IMR-90 (cell line): ENCODE data around the gene LIMS2. TPM values are rescaled to one million over a fixed set of nuclear protein-coding genes. Genes with fewer than 3 reads are reported as not detected.

Experiments used
- ATAC-seq: fragments of 200-7000 bp; cut with Tn5 transposase; 2 replicates; pipeline ENCODE4 v1.9.1; 2020; ENCODE audit warnings: low read depth, mild to moderate bottlenecking, moderate library complexity
- BruUV-seq: library from RNA; stranded (reverse); fragments of 400-500 nt; replicated peaks from 2 replicates; lab custom pipeline; 2021; lab: Mats Ljungman, UMichigan
- CTCF ChIA-PET: fragments of 300-600 bp; formaldehyde crosslinking; extraction: SDS; loops from one replicate; lab custom pipeline; 2021; ENCODE audit warnings: antibody characterized with exemption; lab: Yijun Ruan, JAX
- POLR2A ChIA-PET: fragments of 300-600 bp; sonication (Branson Sonifier 250); formaldehyde crosslinking; loops from one replicate; lab custom pipeline; 2022; ENCODE audit warnings: antibody characterized with exemption; ENCODE audit not compliant: unreplicated experiment; lab: Charles Lee
- DNase-seq: peaks from one replicate; pipeline ENCODE4 v3.0.0; 2013
- H2AFZ ChIP-seq: replicated peaks from 2 replicates; pipeline ENCODE3; 2013; ENCODE audit warnings: low read length, mild to moderate bottlenecking; ENCODE audit not compliant: poor library complexity
- H2AK5ac ChIP-seq: 2 replicates; pipeline ENCODE4 v1.6.1; 2013; ENCODE audit warnings: low read depth, low read length, inconsistent platforms
- H2AK9ac ChIP-seq: replicated peaks from 2 replicates; pipeline ENCODE3; 2013; ENCODE audit warnings: mild to moderate bottlenecking, low read depth, low read length, moderate library complexity; ENCODE audit not compliant: poor library complexity
- H2BK120ac ChIP-seq: 2 replicates; pipeline ENCODE4 v1.6.1; 2013; ENCODE audit warnings: low read depth, low read length, inconsistent platforms
- H2BK15ac ChIP-seq: 3 replicates; pipeline ENCODE4 v1.6.1; 2013; ENCODE audit warnings: low read depth, low read length, inconsistent platforms
- H2BK20ac ChIP-seq: 2 replicates; pipeline ENCODE4 v1.6.1; 2013; ENCODE audit warnings: low read depth, mild to moderate bottlenecking, inconsistent platforms, low read length, moderate library complexity
- H2BK5ac ChIP-seq: 2 replicates; pipeline ENCODE4 v1.6.1; 2013; ENCODE audit warnings: mild to moderate bottlenecking, low read depth, low read length, inconsistent platforms; ENCODE audit not compliant: poor library complexity, severe bottlenecking
- H3K14ac ChIP-seq: replicated peaks from 2 replicates; pipeline ENCODE4 v1.6.1; 2013; ENCODE audit warnings: low read depth, low read length, inconsistent platforms
- H3K18ac ChIP-seq: 2 replicates; pipeline ENCODE4 v1.6.1; 2013; ENCODE audit warnings: low read depth, low read length, control low read depth
- H3K23ac ChIP-seq: 2 replicates; pipeline ENCODE4 v1.6.1; 2013; ENCODE audit warnings: low read depth, low read length, inconsistent platforms
- H3K27ac ChIP-seq: 2 replicates; pipeline ENCODE4 v1.5.1; 2013; ENCODE audit warnings: mild to moderate bottlenecking, control low read depth, low read length; ENCODE audit not compliant: insufficient read depth
- H3K27me3 ChIP-seq: 2 replicates; pipeline ENCODE4 v1.6.1; 2013; ENCODE audit warnings: low read length; ENCODE audit not compliant: control insufficient read depth, insufficient read depth
- H3K36me3 ChIP-seq: 2 replicates; pipeline ENCODE4 v1.6.1; 2013; ENCODE audit warnings: low read length, mixed read lengths; ENCODE audit not compliant: control insufficient read depth, insufficient read depth
- H3K4ac ChIP-seq: 2 replicates; pipeline ENCODE4 v1.6.1; 2013; ENCODE audit warnings: low read depth, low read length, inconsistent platforms
- H3K4me1 ChIP-seq: 2 replicates; pipeline ENCODE4 v1.6.1; 2013; ENCODE audit warnings: low read length, mixed read lengths; ENCODE audit not compliant: control insufficient read depth, insufficient read depth
- H3K4me2 ChIP-seq: 2 replicates; pipeline ENCODE4 v1.6.1; 2013; ENCODE audit warnings: low read depth, mild to moderate bottlenecking, control low read depth, low read length, moderate library complexity
- H3K4me3 ChIP-seq: 2 replicates; pipeline ENCODE4 v1.5.1; 2013; ENCODE audit warnings: low read depth, mild to moderate bottlenecking, control low read depth, low read length, moderate library complexity; ENCODE audit not compliant: insufficient read depth
- H3K56ac ChIP-seq: 2 replicates; pipeline ENCODE4 v1.6.1; 2013; ENCODE audit warnings: low read length, inconsistent platforms; ENCODE audit not compliant: insufficient read depth; ENCODE audit errors: extremely low read depth
- H3K79me1 ChIP-seq, 2 experiments: 2 replicates each; pipeline ENCODE4 v1.6.1; 2013; ENCODE audit warnings: low read length in 2 of 2, inconsistent platforms in 1 of 2, low read depth in 1 of 2
- H3K9ac ChIP-seq: 2 replicates; pipeline ENCODE4 v1.6.1; 2013; ENCODE audit warnings: low read depth, low read length, control low read depth
- H3K9me1 ChIP-seq: 2 replicates; pipeline ENCODE4 v1.6.1; 2013; ENCODE audit warnings: low read length, inconsistent platforms; ENCODE audit not compliant: insufficient read depth
- H3K9me3 ChIP-seq: 2 replicates; pipeline ENCODE4 v1.6.1; 2013; ENCODE audit warnings: low read length; ENCODE audit not compliant: control insufficient read depth, insufficient read depth
- H4K20me1 ChIP-seq: 2 replicates; pipeline ENCODE4 v1.6.1; 2013; ENCODE audit warnings: low read length, inconsistent platforms; ENCODE audit not compliant: insufficient read depth
- H4K5ac ChIP-seq: 2 replicates; pipeline ENCODE4 v1.6.1; 2013; ENCODE audit warnings: mild to moderate bottlenecking, low read depth, low read length, control low read depth
- H4K8ac ChIP-seq, 2 experiments: 2 replicates each; pipeline ENCODE4 v1.6.1; 2013; ENCODE audit warnings: low read depth in 2 of 2, low read length in 2 of 2, control low read depth in 1 of 2, inconsistent platforms in 1 of 2
- H4K91ac ChIP-seq: 2 replicates; pipeline ENCODE4 v1.6.1; 2013; ENCODE audit warnings: low read depth, low read length, inconsistent platforms; ENCODE audit not compliant: insufficient read depth
- CHD1 ChIP-seq: IDR thresholded peaks from 2 replicates; pipeline ENCODE4 v1.6.1; 2012; ENCODE audit warnings: low read depth, low read length, improper control_type of control experiment
- FOS ChIP-seq: fragments of 150-350 bp; IDR thresholded peaks from 2 replicates; pipeline ENCODE4 v1.6.1; 2016; ENCODE audit warnings: low read depth, low read length
- MAFK ChIP-seq: IDR thresholded peaks from 2 replicates; pipeline ENCODE4 v1.6.1; 2012; ENCODE audit warnings: low read depth, low read length, improper control_type of control experiment
- MXI1 ChIP-seq: IDR thresholded peaks from 2 replicates; pipeline ENCODE4 v1.6.1; 2012; ENCODE audit warnings: low read depth, mild to moderate bottlenecking, low read length, moderate library complexity, borderline replicate concordance
- NFE2L2 ChIP-seq: fragments of 150-350 bp; IDR thresholded peaks from 2 replicates; pipeline ENCODE4 v1.6.1; 2016; ENCODE audit warnings: low read depth, mild to moderate bottlenecking, low read length
- RAD21 ChIP-seq: IDR thresholded peaks from 2 replicates; pipeline ENCODE4 v1.6.1; 2012; ENCODE audit warnings: low read length, improper control_type of control experiment
- SMC3 ChIP-seq: fragments of 150-350 bp; IDR thresholded peaks from 2 replicates; pipeline ENCODE4 v1.6.1; 2016; ENCODE audit warnings: low read depth, mild to moderate bottlenecking, antibody characterized with exemption, low read length, moderate library complexity
- WGBS, 2 experiments: methylation state at CpG; one replicate each; pipeline versions ENCODE4 v1.1.5 to v1.1.7; 2013; ENCODE audit warnings: missing lambda C conversion rate in 2 of 2; ENCODE audit not compliant: insufficient read length in 1 of 2; ENCODE audit errors: extremely low coverage in 2 of 2; 5-methylcytosine and 5-hydroxymethylcytosine counted together
- dilution Hi-C: fragments of 300-500 bp; cut with HindIII; formaldehyde crosslinking; loops from one replicate; pipeline ENCODE4 v1.14.3; 2018; ENCODE audit warnings: low sequenced_read_pairs; ENCODE audit not compliant: unreplicated experiment
- in situ Hi-C: fragments of 300-500 bp; cut with MboI; formaldehyde crosslinking; loops from 3 replicates; pipeline ENCODE4 v1.14.3; 2019; ENCODE audit warnings: low sequenced_read_pairs, inconsistent platforms, mixed read lengths
- intact Hi-C: fragments of 100-400 bp; cut with micrococcal nuclease; formaldehyde crosslinking; loops from 2 replicates; pipeline ENCODE4 v1.10.0; 2022
- polyA plus RNA-seq, 3 experiments: library from polyadenylated mRNA; depleted of rRNA; stranded (reverse); fragments of >200 nt; gene quantifications; 2 replicates each; pipeline ENCODE4 v1.2.3, GENCODE V29; 2012; ENCODE audit warnings: low replicate concordance in 1 of 3
- total RNA-seq: library from RNA; depleted of rRNA; stranded (reverse); fragments of >200 nt; gene quantifications from 2 replicates; pipeline ENCODE4 v1.2.3, GENCODE V29; 2012

LIMS2 gene
- total and polyA plus RNA-seq, 2 of the 4 experiments (the other 2 are of a cell fraction): 1.3 to 18.8 TPM

DNA sequence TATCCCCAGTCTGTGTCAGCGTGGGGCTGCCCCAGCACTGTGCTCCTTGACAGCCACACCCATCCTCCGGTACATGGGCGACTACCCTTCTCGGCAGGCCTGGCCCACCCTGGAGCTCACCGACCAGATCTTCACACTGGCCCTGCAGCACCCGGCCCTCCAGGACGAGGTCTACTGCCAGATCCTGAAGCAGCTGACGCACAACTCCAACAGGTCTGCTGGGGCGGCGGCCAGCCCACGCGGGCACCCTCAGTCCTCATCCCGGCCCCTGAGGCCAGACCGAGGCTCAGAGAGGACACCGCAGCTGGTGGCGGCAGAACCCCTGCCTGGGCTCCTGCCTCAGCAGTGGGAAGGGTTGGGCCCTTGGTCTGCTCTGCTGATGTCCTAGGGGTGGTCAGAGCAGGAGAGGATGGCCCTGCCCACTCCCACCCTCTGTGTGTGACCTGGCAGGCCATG is 43.8 kb downstream of the LIMS2 start:
- H3K27ac ChIP-seq: no peak overlapping the region
- no peak overlapping the region for H4K5ac ChIP-seq
- no peaks in the 10 kb centered on the region for H3K79me1 ChIP-seq
- no peak overlapping the region for H2AFZ ChIP-seq
- H4K91ac ChIP-seq: no peak overlapping the region
- no peak overlapping the region for H3K56ac ChIP-seq
- no peak overlapping the region for H3K23ac ChIP-seq
- no peak overlapping the region for H2BK20ac ChIP-seq
- no peak overlapping the region for H2BK120ac ChIP-seq
- H4K20me1 ChIP-seq: no peaks in the 10 kb centered on the region
- dilution Hi-C loops: no loop called here
- no TSS peak for BruUV-seq
- H3K4me3 ChIP-seq: no peak overlapping the region
- in situ Hi-C loops: no loop called here
- 100% methylated on average over 1 of the region's 16 CpGs; no CpG with 5 or more reads in 1 of the 2 experiments for WGBS, 2 experiments
- intact Hi-C loops: no loop called here
- H3K18ac ChIP-seq: no peak overlapping the region
- CTCF ChIA-PET: no interaction called here
- H3K4ac ChIP-seq: no peak overlapping the region
- DNase-seq (no peak), ATAC-seq (no peak)
- H3K36me3 ChIP-seq: no peaks in the 10 kb centered on the region
- no peak overlapping the region for H3K4me2 ChIP-seq
- no peak overlapping the region for H2BK5ac ChIP-seq
- no peak overlapping the region for H2BK15ac ChIP-seq
- H2AK5ac ChIP-seq: no peak overlapping the region
- no peak overlapping the region for H4K8ac ChIP-seq
- peaks cover 2% of the 10 kb centered on the region; the same call in 1 of the 2 replicates for H3K4me1 ChIP-seq
- no peak overlapping the region for H3K14ac ChIP-seq
- POLR2A ChIA-PET: no interaction called here
- peaks cover 4% of the 10 kb centered on the region; the same call in 1 of the 2 replicates for H3K9me1 ChIP-seq
- no peaks in the 10 kb centered on the region; the same call in 1 of the 2 replicates for H3K27me3 ChIP-seq
- H3K9me3 ChIP-seq: no peaks in the 10 kb centered on the region
- TF ChIP-seq MAFK: no peak
- no peak for TF ChIP-seq MXI1
- no peak for TF ChIP-seq RAD21
- no peak for TF ChIP-seq CHD1
- TF ChIP-seq SMC3: no peak
- TF ChIP-seq FOS: no peak
- no peak for TF ChIP-seq NFE2L2
- no peak overlapping the region for H3K9ac ChIP-seq
- H2AK9ac ChIP-seq: no peak overlapping the region
